Fibroblast of pulmonary artery (primary cell): ENCODE results near the gene PLA2R1.

ENCODE experiments used
- DNase-seq: peaks from one replicate; pipeline ENCODE4 v3.0.0-alpha.2; 2010; ENCODE audit warnings: low read depth
- H3K4me3 ChIP-seq: replicated peaks from 2 replicates; pipeline ENCODE4 v1.5.1; 2011; ENCODE audit warnings: low read depth, mild to moderate bottlenecking, control low read depth, low read length, moderate library complexity
- CTCF ChIP-seq: IDR thresholded peaks from 2 replicates; pipeline ENCODE4 v1.5.1; 2011; ENCODE audit warnings: mild to moderate bottlenecking, control low read depth, low read length, inconsistent platforms; ENCODE audit errors: missing control alignments

Gene PLA2R1

DNA sequence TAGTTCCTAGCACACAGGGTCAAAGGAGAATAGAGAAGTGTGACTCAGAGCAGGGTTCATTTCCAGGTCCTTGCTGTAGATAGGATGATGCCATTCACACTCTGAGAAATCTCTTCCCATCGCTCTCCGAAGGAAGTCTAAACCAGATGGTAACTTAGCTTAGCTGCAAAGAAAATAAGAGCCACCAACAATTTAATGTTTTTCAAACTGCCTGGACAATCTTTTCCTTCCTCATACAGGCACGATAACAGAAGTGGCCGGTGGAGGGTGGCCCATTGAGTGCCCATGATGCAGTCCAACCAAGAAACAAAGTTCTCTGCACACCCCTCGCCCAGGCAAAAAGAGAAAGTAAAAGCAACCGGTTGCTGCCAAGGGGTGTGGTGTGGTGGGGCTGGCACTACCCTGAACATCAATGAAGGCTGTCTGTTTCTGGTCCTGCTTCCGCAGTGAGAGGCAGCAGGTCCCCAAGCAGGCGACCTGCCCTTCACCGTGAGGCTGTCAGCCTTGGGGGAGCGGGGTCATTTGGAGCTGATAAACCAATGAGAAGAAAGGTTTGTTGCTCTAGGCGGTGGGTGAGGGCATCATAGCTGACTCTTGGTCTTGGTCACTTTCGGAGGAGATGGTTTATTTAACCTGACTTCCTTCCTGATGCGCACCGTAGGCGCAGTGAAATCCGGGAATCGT, 158.8 kb downstream of the PLA2R1 start:
- H3K4me3 ChIP-seq: peak overlapping the region; percentile 30
- no peak for TF ChIP-seq CTCF
- peak; percentile 14 for DNase-seq

GRCh38 chr2:159902722-159903121, 159.7 kb downstream of the PLA2R1 start:
- H3K4me3 ChIP-seq: no peak overlapping the region
- DNase-seq: no peak
- no peak for TF ChIP-seq CTCF

GRCh38 chr2:159900343-159900742, 162.1 kb downstream of the PLA2R1 start:
- DNase-seq: no peak
- no peak overlapping the region for H3K4me3 ChIP-seq
- no peak for TF ChIP-seq CTCF

- no peak overlapping the region for H3K4me3 ChIP-seq
- no peak for DNase-seq
- no peak for TF ChIP-seq CTCF
Observed at GRCh38 chr2:159898441-159898840, 164.0 kb downstream of the PLA2R1 start.

- H3K4me3 ChIP-seq: no peak overlapping the region
- no peak for TF ChIP-seq CTCF
- DNase-seq: no peak
Observed at GRCh38 chr2:159897720-159898119, 164.7 kb downstream of the PLA2R1 start.

- no peak for TF ChIP-seq CTCF
- DNase-seq: no peak
- H3K4me3 ChIP-seq: no peak overlapping the region
Observed at GRCh38 chr2:159897081-159897480, 165.3 kb downstream of the PLA2R1 start.
